PC-3 (cell line): ENCODE measurements around the gene ZNF275. TPM values are rescaled to one million over a fixed set of nuclear protein-coding genes. Genes with fewer than 3 reads are reported as not detected.

ENCODE experiments used
- ATAC-seq: fragments of 200-7000 bp; cut with Tn5 transposase; 2 replicates; pipeline ENCODE4 v1.9.1; 2020; ENCODE audit warnings: mild to moderate bottlenecking, moderate library complexity
- BruUV-seq: library from RNA; stranded (reverse); fragments of 400-500 nt; replicated peaks from 2 replicates; lab custom pipeline; 2021; lab: Mats Ljungman, UMichigan
- CTCF ChIA-PET: fragments of 300-600 bp; sonication (Branson Sonifier 250); formaldehyde crosslinking; loops from one replicate; lab custom pipeline; 2022; ENCODE audit warnings: antibody characterized with exemption; lab: Charles Lee
- POLR2A ChIA-PET: fragments of 300-600 bp; sonication (Branson Sonifier 250); formaldehyde crosslinking; loops from one replicate; lab custom pipeline; 2022; ENCODE audit warnings: antibody characterized with exemption; ENCODE audit not compliant: unreplicated experiment; lab: Charles Lee
- DNase-seq: peaks from one replicate; pipeline ENCODE4 v3.0.0-alpha.2; 2015
- H2AFZ ChIP-seq: fragments of 300-600 bp; sonication (generic); 2 replicates; pipeline ENCODE4 v1.6.0; 2016; ENCODE audit warnings: antibody characterized with exemption, low read length
- H3F3A ChIP-seq: fragments of 300-600 bp; sonication (generic); one replicate; pipeline ENCODE4 v1.6.0; 2017; ENCODE audit warnings: antibody characterized with exemption, low read length, control low read depth, mild to moderate bottlenecking; ENCODE audit not compliant: unreplicated experiment
- H3K27ac ChIP-seq: fragments of 300-600 bp; sonication (generic); 2 replicates; pipeline ENCODE4 v1.5.1; 2016; ENCODE audit warnings: mild to moderate bottlenecking, low read length
- H3K27me3 ChIP-seq: fragments of 300-600 bp; sonication (generic); 2 replicates; pipeline ENCODE4 v1.6.1; 2016; ENCODE audit warnings: low read length, mixed read lengths
- H3K36me3 ChIP-seq: fragments of 300-600 bp; sonication (generic); 2 replicates; pipeline ENCODE4 v1.6.1; 2016; ENCODE audit warnings: low read depth, mixed run types, low read length, mixed read lengths
- H3K4me1 ChIP-seq: fragments of 300-600 bp; sonication (generic); 2 replicates; pipeline ENCODE4 v1.5.1; 2016; ENCODE audit warnings: low read length; ENCODE audit not compliant: insufficient read depth
- H3K4me2 ChIP-seq: fragments of 300-600 bp; sonication (generic); 2 replicates; pipeline ENCODE4 v1.6.0; 2016; ENCODE audit warnings: low read length
- H3K4me3 ChIP-seq: fragments of 300-600 bp; sonication (generic); 2 replicates; pipeline ENCODE4 v1.5.1; 2016; ENCODE audit warnings: mild to moderate bottlenecking, low read length, mixed read lengths
- H3K79me2 ChIP-seq: fragments of 300-600 bp; sonication (generic); 2 replicates; pipeline ENCODE4 v1.6.1; 2017; ENCODE audit warnings: low read length, mixed read lengths
- H3K9ac ChIP-seq: fragments of 300-600 bp; sonication (generic); 2 replicates; pipeline ENCODE4 v1.6.0; 2016; ENCODE audit warnings: mild to moderate bottlenecking, low read length
- H3K9me2 ChIP-seq: fragments of 300-600 bp; sonication (generic); replicated peaks from 2 replicates; pipeline ENCODE4 v1.6.1; 2016; ENCODE audit warnings: mixed run types, low read length, mixed read lengths
- H3K9me3 ChIP-seq: fragments of 300-600 bp; sonication (generic); 2 replicates; pipeline ENCODE4 v1.6.1; 2016; ENCODE audit warnings: low read length, mixed read lengths
- H4K20me1 ChIP-seq: fragments of 300-600 bp; sonication (generic); 2 replicates; pipeline ENCODE4 v1.6.1; 2016; ENCODE audit warnings: low read length, mixed read lengths
- EZH2 ChIP-seq: fragments of 300-600 bp; sonication (generic); IDR thresholded peaks from one replicate; pipeline ENCODE4 v1.6.1; 2017; ENCODE audit warnings: antibody characterized with exemption, mild to moderate bottlenecking, low read length; ENCODE audit not compliant: unreplicated experiment
- EZH2phosphoT487 ChIP-seq: fragments of 300-600 bp; sonication (generic); IDR thresholded peaks from 2 replicates; pipeline ENCODE4 v1.6.1; 2018; ENCODE audit warnings: mild to moderate bottlenecking, antibody characterized with exemption, low read length, borderline replicate concordance
- intact Hi-C: fragments of 100-400 bp; cut with micrococcal nuclease; formaldehyde crosslinking; loops from 2 replicates; pipeline ENCODE4 v1.9.0; 2023
- total RNA-seq: library from RNA; depleted of rRNA; stranded (reverse); fragments of >200 nt; gene quantifications from 2 replicates; pipeline ENCODE4 v1.2.3, GENCODE V29; 2014
- TF ChIP-seq, protein P1 (sequence below): fragments of 300-600 bp; sonication (generic); conservative IDR thresholded peaks from 2 replicates; pipeline ENCODE4 v1.5.1; 2017; ENCODE audit warnings: antibody characterized with exemption, low read depth, mild to moderate bottlenecking, low read length

The ZNF275 gene
- total RNA-seq, 1 experiment from 2014 or later = 7.1 TPM

DNA sequence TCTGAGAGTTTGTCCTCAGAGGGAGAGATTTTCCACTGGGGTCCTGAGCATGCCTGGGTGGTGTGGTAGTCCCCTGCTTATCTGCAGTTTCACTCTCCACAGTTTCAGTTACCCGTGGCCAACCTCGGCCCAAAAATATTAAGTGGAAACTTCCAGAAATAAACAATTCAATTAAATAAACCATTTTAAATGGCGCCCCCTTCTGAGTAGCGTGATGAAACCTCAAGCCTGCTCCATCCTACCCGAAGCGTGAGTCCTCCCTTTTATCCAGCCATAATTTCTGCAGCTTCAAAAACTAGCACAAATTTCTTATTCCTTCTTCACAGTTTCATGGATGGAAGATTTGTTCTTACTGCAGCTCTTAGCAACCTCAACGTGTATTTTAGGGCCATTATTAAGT is 40.5 kb downstream of the ZNF275 start:
- H3K4me1 ChIP-seq = no peaks in the 10 kb centered on the region
- no peak overlapping the region for H3K4me3 ChIP-seq
- ATAC-seq (no peak), DNase-seq (no peak)
- peaks cover 26% of the 10 kb centered on the region; the same call in 1 of the 2 replicates for H3K27me3 ChIP-seq
- no peak overlapping the region for H2AFZ ChIP-seq
- intact Hi-C loops = no loop called here
- H3K27ac ChIP-seq = no peak overlapping the region
- no peaks in the 10 kb centered on the region for H3K36me3 ChIP-seq
- ChIA-PET POLR2A (no interaction called here), CTCF (no interaction called here)
- H3K9me2 ChIP-seq = no peaks in the 10 kb centered on the region
- no peaks in the 10 kb centered on the region for H4K20me1 ChIP-seq
- no peaks in the 10 kb centered on the region for H3K9me3 ChIP-seq
- no peak for TF ChIP-seq EZH2phosphoT487
- TF ChIP-seq, protein P1, sequence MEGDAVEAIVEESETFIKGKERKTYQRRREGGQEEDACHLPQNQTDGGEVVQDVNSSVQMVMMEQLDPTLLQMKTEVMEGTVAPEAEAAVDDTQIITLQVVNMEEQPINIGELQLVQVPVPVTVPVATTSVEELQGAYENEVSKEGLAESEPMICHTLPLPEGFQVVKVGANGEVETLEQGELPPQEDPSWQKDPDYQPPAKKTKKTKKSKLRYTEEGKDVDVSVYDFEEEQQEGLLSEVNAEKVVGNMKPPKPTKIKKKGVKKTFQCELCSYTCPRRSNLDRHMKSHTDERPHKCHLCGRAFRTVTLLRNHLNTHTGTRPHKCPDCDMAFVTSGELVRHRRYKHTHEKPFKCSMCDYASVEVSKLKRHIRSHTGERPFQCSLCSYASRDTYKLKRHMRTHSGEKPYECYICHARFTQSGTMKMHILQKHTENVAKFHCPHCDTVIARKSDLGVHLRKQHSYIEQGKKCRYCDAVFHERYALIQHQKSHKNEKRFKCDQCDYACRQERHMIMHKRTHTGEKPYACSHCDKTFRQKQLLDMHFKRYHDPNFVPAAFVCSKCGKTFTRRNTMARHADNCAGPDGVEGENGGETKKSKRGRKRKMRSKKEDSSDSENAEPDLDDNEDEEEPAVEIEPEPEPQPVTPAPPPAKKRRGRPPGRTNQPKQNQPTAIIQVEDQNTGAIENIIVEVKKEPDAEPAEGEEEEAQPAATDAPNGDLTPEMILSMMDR = peak; percentile 31; the same call in 1 of the 2 replicates
- no peaks in the 10 kb centered on the region for H3K79me2 ChIP-seq
- no peaks in the 10 kb centered on the region for H3F3A ChIP-seq
- H3K9ac ChIP-seq = no peak overlapping the region
- BruUV-seq = no TSS peak
- no peak overlapping the region for H3K4me2 ChIP-seq

DNA sequence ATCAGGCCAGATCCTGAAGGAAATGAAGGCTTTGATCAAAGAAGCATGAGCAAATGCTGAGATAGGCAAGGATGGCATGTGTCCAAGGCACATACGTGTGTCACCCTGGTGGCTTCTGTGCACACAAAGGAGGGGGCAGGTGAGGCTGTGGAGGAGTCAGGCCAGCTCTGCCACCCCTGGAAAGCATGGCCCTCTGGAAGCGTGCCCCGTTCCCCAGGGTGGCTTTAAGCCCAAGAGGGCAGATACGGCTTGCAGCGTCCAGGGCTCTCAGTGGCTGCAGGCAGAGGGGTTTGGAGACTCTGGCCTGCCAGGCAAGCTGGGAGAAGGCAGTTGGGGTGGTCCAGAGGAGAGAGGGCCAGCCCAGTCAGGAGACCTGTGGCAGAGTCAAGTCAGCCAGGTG is 41.6 kb downstream of the ZNF275 start:
- Histone ChIP-seq H3K9me2 (no peaks in the 10 kb centered on the region), H3K79me2 (no peaks in the 10 kb centered on the region), H3K9ac (no peak overlapping the region), H3F3A (no peaks in the 10 kb centered on the region), H4K20me1 (no peaks in the 10 kb centered on the region), H3K4me2 (no peak overlapping the region), H3K27ac (no peak overlapping the region), H3K4me1 (no peaks in the 10 kb centered on the region), H3K27me3 (peaks cover 16% of the 10 kb centered on the region; the same call in 1 of the 2 replicates), H3K4me3 (no peak overlapping the region), H3K9me3 (no peaks in the 10 kb centered on the region), H3K36me3 (no peaks in the 10 kb centered on the region), H2AFZ (no peak overlapping the region)
- TF ChIP-seq EZH2 = no peak
- ChIA-PET CTCF (no interaction called here), POLR2A (no interaction called here)
- BruUV-seq = no TSS peak
- intact Hi-C loops = no loop called here
- ATAC-seq (no peak), DNase-seq (no peak)

- Histone ChIP-seq H3K27ac (no peak overlapping the region), H3K79me2 (no peaks in the 10 kb centered on the region), H3K36me3 (no peaks in the 10 kb centered on the region), H2AFZ (no peak overlapping the region), H3K9ac (no peak overlapping the region), H3K9me3 (no peaks in the 10 kb centered on the region), H3K9me2 (no peaks in the 10 kb centered on the region), H3K27me3 (peaks cover 3% of the 10 kb centered on the region; the same call in 1 of the 2 replicates), H3K4me3 (no peak overlapping the region), H3K4me2 (no peak overlapping the region), H4K20me1 (no peaks in the 10 kb centered on the region), H3F3A (no peaks in the 10 kb centered on the region), H3K4me1 (no peaks in the 10 kb centered on the region)
- TF ChIP-seq, protein P1 = no peak
- TF ChIP-seq EZH2 (no peak), EZH2phosphoT487 (no peak)
- BruUV-seq = no TSS peak
- CTCF ChIA-PET = no interaction called here
- ATAC-seq (no peak), DNase-seq (no peak)
- intact Hi-C loops = no loop called here
- POLR2A ChIA-PET = no interaction called here
Measured at GRCh38 chrX:153377727-153378126, 43.8 kb downstream of the ZNF275 start.
